GM23338 (cell line): ENCODE measurements around the gene MAD1L1. TPM values are rescaled to one million over a fixed set of nuclear protein-coding genes. Genes with fewer than 3 reads are reported as not detected.

Experiments used
- ATAC-seq: fragments of 200-7000 bp; cut with Tn5 transposase; 3 replicates; pipeline ENCODE4 v1.9.1; 2020
- DNase-seq: peaks from one replicate; pipeline ENCODE4 v3.0.0-alpha.2; 2015; ENCODE audit warnings: low spot score
- H2AFZ ChIP-seq: fragments of 200-600 bp; sonication (generic); 2 replicates; pipeline ENCODE4 v1.8.0; 2016; ENCODE audit warnings: antibody characterized with exemption, mild to moderate bottlenecking, moderate library complexity
- H3F3A ChIP-seq: fragments of 200-600 bp; sonication (generic); replicated peaks from 2 replicates; pipeline ENCODE4 v1.8.0; 2017; ENCODE audit warnings: antibody characterized with exemption, mixed run types, low read depth
- H3K27ac ChIP-seq: fragments of 200-600 bp; sonication (generic); 2 replicates; pipeline ENCODE4 v1.6.1; 2016; ENCODE audit warnings: low read depth
- H3K27me3 ChIP-seq: fragments of 200-600 bp; sonication (generic); 2 replicates; pipeline ENCODE4 v1.8.0; 2016; ENCODE audit warnings: mild to moderate bottlenecking, mixed run types, moderate library complexity; ENCODE audit not compliant: insufficient read depth
- H3K36me3 ChIP-seq: fragments of 200-600 bp; sonication (generic); 2 replicates; pipeline ENCODE4 v1.8.0; 2016; ENCODE audit warnings: mild to moderate bottlenecking; ENCODE audit not compliant: insufficient read depth
- H3K4me1 ChIP-seq: fragments of 200-600 bp; sonication (generic); 2 replicates; pipeline ENCODE4 v1.8.0; 2016; ENCODE audit warnings: mild to moderate bottlenecking, moderate library complexity; ENCODE audit not compliant: insufficient read depth
- H3K4me2 ChIP-seq: fragments of 200-600 bp; sonication (generic); 2 replicates; pipeline ENCODE4 v1.7.1; 2017; ENCODE audit warnings: mixed run types
- H3K4me3 ChIP-seq: fragments of 200-600 bp; sonication (generic); 2 replicates; pipeline ENCODE4 v1.6.1; 2016; ENCODE audit warnings: mixed run types
- H3K79me2 ChIP-seq: fragments of 200-600 bp; sonication (generic); replicated peaks from 2 replicates; pipeline ENCODE4 v1.8.0; 2017; ENCODE audit warnings: mild to moderate bottlenecking; ENCODE audit not compliant: insufficient read depth
- H3K9me2 ChIP-seq: fragments of 200-600 bp; sonication (generic); 2 replicates; pipeline ENCODE4 v1.8.0; 2017; ENCODE audit not compliant: insufficient read depth
- H4K20me1 ChIP-seq: fragments of 200-600 bp; sonication (generic); replicated peaks from 2 replicates; pipeline ENCODE4 v1.8.0; 2017; ENCODE audit warnings: mild to moderate bottlenecking; ENCODE audit not compliant: insufficient read depth
- H3K27ac Mint-ChIP-seq: 2 replicates; pipeline ENCODE4 v1.8.0; 2020; ENCODE audit warnings: inconsistent platforms, mild to moderate bottlenecking, moderate library complexity, mixed read lengths
- H3K27me3 Mint-ChIP-seq: 3 replicates; pipeline ENCODE4 v1.8.0; 2022; ENCODE audit warnings: low read depth, mild to moderate bottlenecking, moderate library complexity, mixed read lengths, inconsistent platforms; ENCODE audit not compliant: insufficient read depth, poor library complexity
- H3K36me3 Mint-ChIP-seq: 3 replicates; pipeline ENCODE4 v1.8.0; 2021; ENCODE audit warnings: low read depth, mild to moderate bottlenecking, inconsistent platforms, moderate library complexity, mixed read lengths
- H3K4me1 Mint-ChIP-seq: 3 replicates; pipeline ENCODE4 v1.8.0; 2020; ENCODE audit warnings: mild to moderate bottlenecking, inconsistent platforms, mixed read lengths
- H3K4me3 Mint-ChIP-seq: 3 replicates; pipeline ENCODE4 v1.8.0; 2021; ENCODE audit warnings: moderate library complexity, mild to moderate bottlenecking, inconsistent platforms, mixed read lengths
- H3K9me3 Mint-ChIP-seq: 3 replicates; pipeline ENCODE4 v1.8.0; 2020; ENCODE audit warnings: moderate library complexity, mild to moderate bottlenecking, inconsistent platforms, mixed read lengths
- CREB1 ChIP-seq: fragments of 250-450 bp; sonication (Bioruptor Pico); IDR thresholded peaks from 2 replicates; pipeline ENCODE4 v1.5.0; 2020; ENCODE audit warnings: low read depth, mild to moderate bottlenecking, moderate library complexity
- EZH2phosphoT487 ChIP-seq: fragments of 200-600 bp; sonication (generic); IDR thresholded peaks from one replicate; pipeline ENCODE4 v1.8.1; 2018; ENCODE audit warnings: antibody characterized with exemption; ENCODE audit not compliant: unreplicated experiment
- POLR2AphosphoS5 ChIP-seq: IDR thresholded peaks from 2 replicates; pipeline ENCODE4 v1.6.1; 2016; ENCODE audit warnings: antibody characterized with exemption, low read depth
- STAT1 ChIP-seq: IDR thresholded peaks from one replicate; pipeline ENCODE4 v1.6.1; 2016; ENCODE audit warnings: antibody characterized with exemption; ENCODE audit not compliant: unreplicated experiment
- ZNF114 ChIP-seq: fragments of 250-450 bp; sonication (Bioruptor Pico); IDR thresholded peaks from 2 replicates; pipeline ENCODE4 v1.5.0; 2020; ENCODE audit warnings: mild to moderate bottlenecking, moderate library complexity
- ZNF331 ChIP-seq: fragments of 250-450 bp; sonication (Bioruptor Pico); IDR thresholded peaks from 2 replicates; pipeline ENCODE4 v1.5.0; 2020; ENCODE audit warnings: low read depth, mild to moderate bottlenecking, moderate library complexity
- ZNF462 ChIP-seq: fragments of 250-450 bp; sonication (Bioruptor Pico); IDR thresholded peaks from 2 replicates; pipeline ENCODE4 v1.5.0; 2020; ENCODE audit warnings: mild to moderate bottlenecking, moderate library complexity
- polyA plus RNA-seq: library from polyadenylated mRNA; unstranded; fragments of >200 nt; fragmentation: Nextera tagmentation; extraction: Ambion mirVana; gene quantifications from 2 replicates; pipeline ENCODE4 v1.2.1, GENCODE V29; 2016
- total RNA-seq: library from RNA; depleted of rRNA; stranded (reverse); fragments of >200 nt; shearing (Covaris generic); gene quantifications from 2 replicates; pipeline ENCODE4 v1.2.3, GENCODE V29; 2014

MAD1L1 gene
- total and polyA plus RNA-seq, 2 experiments from 2014 or later: 40.3 to 59.3 TPM

- Histone ChIP-seq H3K9me2 (no peaks in the 10 kb centered on the region), H3F3A (no peaks in the 10 kb centered on the region), H4K20me1 (no peaks in the 10 kb centered on the region), H3K4me2 (no peak overlapping the region), H3K4me1 (no peaks in the 10 kb centered on the region), H2AFZ (no peak overlapping the region), H3K79me2 (no peaks in the 10 kb centered on the region), H3K4me3 (no peak overlapping the region), H3K36me3 (no peaks in the 10 kb centered on the region), H3K27ac (no peak overlapping the region), H3K27me3 (no peaks in the 10 kb centered on the region)
- DNase-seq (no peak), ATAC-seq (no peak)
- H3K36me3 Mint-ChIP-seq: no peaks in the 10 kb centered on the region
- no peak overlapping the region for H3K4me3 Mint-ChIP-seq
- H3K27me3 Mint-ChIP-seq: peaks cover 7% of the 10 kb centered on the region
- H3K9me3 Mint-ChIP-seq: no peaks in the 10 kb centered on the region
- H3K4me1 Mint-ChIP-seq: peaks cover 2% of the 10 kb centered on the region; the same call in 2 of the 3 replicates
- peak overlapping the region; percentile 74 for H3K27ac Mint-ChIP-seq
- TF ChIP-seq POLR2AphosphoS5: no peak
- no peak for TF ChIP-seq CREB1
- no peak for TF ChIP-seq ZNF114
- no peak for TF ChIP-seq ZNF331 (CRISPR knock-in tag)
- TF ChIP-seq EZH2phosphoT487: no peak
- no peak for TF ChIP-seq ZNF462
- no peak for TF ChIP-seq STAT1
Observed at GRCh38 chr7:1852517-1853430, 380.0 kb downstream of the MAD1L1 start.
